Measurements from ENCODE around the gene USPL1.

DNA sequence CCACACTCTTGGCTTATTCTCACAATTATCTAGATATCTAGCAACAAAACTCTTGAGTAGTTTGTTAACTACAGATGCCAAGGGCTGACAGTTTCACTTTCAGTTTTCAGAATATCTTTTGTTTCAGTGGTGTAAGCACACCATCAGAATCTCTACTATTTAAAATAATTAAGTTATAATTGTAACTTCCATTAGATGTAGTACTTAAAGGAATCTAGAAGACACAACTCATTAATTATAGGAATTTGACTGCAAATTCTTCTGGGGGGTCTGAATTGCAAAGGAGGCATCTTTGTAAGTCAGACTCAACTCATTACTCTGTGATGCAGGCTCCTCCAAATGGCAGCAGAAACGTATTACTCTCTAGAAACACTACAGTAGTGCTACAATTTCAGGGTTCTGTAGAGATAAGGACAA, 44.9 kb upstream of the USPL1 start:
- TF ChIP-seq, protein P1, sequence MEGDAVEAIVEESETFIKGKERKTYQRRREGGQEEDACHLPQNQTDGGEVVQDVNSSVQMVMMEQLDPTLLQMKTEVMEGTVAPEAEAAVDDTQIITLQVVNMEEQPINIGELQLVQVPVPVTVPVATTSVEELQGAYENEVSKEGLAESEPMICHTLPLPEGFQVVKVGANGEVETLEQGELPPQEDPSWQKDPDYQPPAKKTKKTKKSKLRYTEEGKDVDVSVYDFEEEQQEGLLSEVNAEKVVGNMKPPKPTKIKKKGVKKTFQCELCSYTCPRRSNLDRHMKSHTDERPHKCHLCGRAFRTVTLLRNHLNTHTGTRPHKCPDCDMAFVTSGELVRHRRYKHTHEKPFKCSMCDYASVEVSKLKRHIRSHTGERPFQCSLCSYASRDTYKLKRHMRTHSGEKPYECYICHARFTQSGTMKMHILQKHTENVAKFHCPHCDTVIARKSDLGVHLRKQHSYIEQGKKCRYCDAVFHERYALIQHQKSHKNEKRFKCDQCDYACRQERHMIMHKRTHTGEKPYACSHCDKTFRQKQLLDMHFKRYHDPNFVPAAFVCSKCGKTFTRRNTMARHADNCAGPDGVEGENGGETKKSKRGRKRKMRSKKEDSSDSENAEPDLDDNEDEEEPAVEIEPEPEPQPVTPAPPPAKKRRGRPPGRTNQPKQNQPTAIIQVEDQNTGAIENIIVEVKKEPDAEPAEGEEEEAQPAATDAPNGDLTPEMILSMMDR (IDR thresholded peaks at IDR 0.05 in 4 of 5, conservative IDR thresholded peaks at IDR 0.05 in 1 of 5), result peak in 1 of 5 experiments; percentile 5
- TF ChIP-seq POLR2A (IDR thresholded peaks at IDR 0.05), result no peak
